Mucosa of descending colon (tissue), 3 donors: ENCODE results near the gene AHRR. TPM values are rescaled to one million over a fixed set of nuclear protein-coding genes. Genes with fewer than 3 reads are reported as not detected.
"Not testable (repeated sequence)": the region's sequence is repeated elsewhere in the genome, so short reads cannot be mapped to it uniquely, and the experiment has no call there.

ENCODE experiments used
- ATAC-seq: fragments of 200-7000 bp; cut with Tn5 transposase; one replicate; pipeline ENCODE4 v1.9.1; 2020; ENCODE audit warnings: mild to moderate bottlenecking, moderate library complexity
- DNase-seq, 3 donors: peaks; one replicate each; pipeline ENCODE4 v3.0.0-alpha.2; 2020
- H3K36me3 ChIP-seq: fragments of 200-600 bp; one replicate; pipeline ENCODE4 v1.8.0; 2021; ENCODE audit warnings: low read depth, mild to moderate bottlenecking
- H3K4me1 ChIP-seq: fragments of 200-600 bp; one replicate; pipeline ENCODE4 v1.8.0; 2021; ENCODE audit warnings: low read depth, mild to moderate bottlenecking
- H3K4me3 ChIP-seq: fragments of 200-600 bp; one replicate; pipeline ENCODE4 v1.8.0; 2021; ENCODE audit warnings: mild to moderate bottlenecking
- H3K9me3 ChIP-seq: fragments of 200-600 bp; one replicate; pipeline ENCODE4 v1.8.0; 2021; ENCODE audit warnings: mild to moderate bottlenecking
- CTCF ChIP-seq: fragments of 200-600 bp; IDR thresholded peaks from one replicate; pipeline ENCODE4 v1.8.0; 2022; ENCODE audit warnings: antibody characterized with exemption, mild to moderate bottlenecking
- intact Hi-C, 2 donors: fragments of 100-400 bp; cut with DNase I in 1 of 2; cut with micrococcal nuclease in 1 of 2; formaldehyde crosslinking; loops; one replicate each; pipeline versions ENCODE4 v1.11.0 to v1.11.1; 2022; cut with DNase I, micrococcal nuclease
- total RNA-seq, 3 donors: library from RNA; stranded (reverse); fragmentation: NEBNext Ultra II Directional in 2 of 3; extraction: Animal tissue kit (Norgen Biotek cat#: 25700) in 2 of 3; gene quantifications; one replicate each; pipeline versions ENCODE4 v1.2.1 to v1.2.4, GENCODE V29; 2021 to 2023
- donor health status: DM: no; HTN: no; CAD: no; lungs with moderate emphysema.
- donor health status: DM: no; HTN: no; CAD: no.
- donor health status: DM: no; HTN: yes; CAD: no.

Gene AHRR
- total RNA-seq, 3 donors from 2014 or later, result 2.0 to 3.2 (median 2.3) TPM

- intact Hi-C loops, result loop anchor here in 1 of 2 donors (10.0 kb wide), 1 partner anchor 1146 kb away; the partner anchor contains the start of gene LPCAT1
- DNase-seq (peak in 2 of 3 donors; percentile 1 to 20), ATAC-seq (no peak)
Observed at GRCh38 chr5:378976-379742, 57.6 kb downstream of the AHRR start.

GRCh38 chr5:380701-381309 is 59.3 kb downstream of the AHRR start:
- Histone ChIP-seq H3K9me3 (peaks cover 6% of the 10 kb centered on the region), H3K4me1 (no peaks in the 10 kb centered on the region), H3K36me3 (no peaks in the 10 kb centered on the region), H3K4me3 (no peak overlapping the region)
- peak in 2 of 3 donors; percentile 5 to 8 for DNase-seq
- intact Hi-C loops, result no loop called here
- no peak for ATAC-seq
- no peak for TF ChIP-seq CTCF

More at GRCh38 chr5:378976-379742, 57.6 kb downstream of the AHRR start:
- no peaks in the 10 kb centered on the region for H3K9me3 ChIP-seq
- H3K4me3 ChIP-seq, result no peak overlapping the region
- no peaks in the 10 kb centered on the region for H3K36me3 ChIP-seq
- no peaks in the 10 kb centered on the region for H3K4me1 ChIP-seq
- no peak for TF ChIP-seq CTCF

GRCh38 chr5:383066-383465 is 61.6 kb downstream of the AHRR start:
- no peaks in the 10 kb centered on the region for H3K36me3 ChIP-seq
- no peak for TF ChIP-seq CTCF
- no peak overlapping the region for H3K4me3 ChIP-seq
- intact Hi-C loops, result no loop called here
- no peaks in the 10 kb centered on the region for H3K4me1 ChIP-seq
- DNase-seq (no peak), ATAC-seq (no peak)
- peaks cover 6% of the 10 kb centered on the region for H3K9me3 ChIP-seq

GRCh38 chr5:383621-384020 is 62.1 kb downstream of the AHRR start:
- Histone ChIP-seq H3K36me3 (no peaks in the 10 kb centered on the region), H3K4me1 (no peaks in the 10 kb centered on the region), H3K9me3 (peaks cover 6% of the 10 kb centered on the region), H3K4me3 (no peak overlapping the region)
- DNase-seq (no peak), ATAC-seq (no peak)
- intact Hi-C loops, result no loop called here
- TF ChIP-seq CTCF, result no peak

GRCh38 chr5:384576-384975 is 63.1 kb downstream of the AHRR start:
- H3K4me3 ChIP-seq, H3K9me3 ChIP-seq, H3K36me3 ChIP-seq, ATAC-seq, H3K4me1 ChIP-seq, intact Hi-C loops: not testable (repeated sequence)
- DNase-seq, result peak in 2 of 3 donors; percentile 13 to 14

GRCh38 chr5:385321-385720 is 63.8 kb downstream of the AHRR start:
- no peak overlapping the region for H3K4me3 ChIP-seq
- DNase-seq (no peak), ATAC-seq (no peak)
- H3K9me3 ChIP-seq, result peaks cover 6% of the 10 kb centered on the region
- intact Hi-C loops, result no loop called here
- H3K36me3 ChIP-seq, result no peaks in the 10 kb centered on the region
- no peak for TF ChIP-seq CTCF
- no peaks in the 10 kb centered on the region for H3K4me1 ChIP-seq
